Stimulated activated naive CD8-positive, alpha-beta T cell treated with anti-CD3 and anti-CD28 coated beads, Interleukin-15, amount 100 ng/mL, for 72 hours (primary cell): ENCODE results near the gene LTB.

Source experiments
- ATAC-seq: fragments of 150-1000 bp; cut with Tn5 transposase; 2 replicates; pipeline ENCODE4 v1.10.0; 2021; ENCODE audit warnings: mild to moderate bottlenecking, moderate library complexity
- DNase-seq, 2 donors: peaks; one replicate each; pipeline ENCODE4 v3.0.0; 2021 to 2022
- H3K27ac Mint-ChIP-seq, 2 donors: one replicate each; pipeline ENCODE4 v1.8.0; 2022; ENCODE audit warnings: mild to moderate bottlenecking in 2 of 2, mixed read lengths in 2 of 2, moderate library complexity in 2 of 2
- H3K27me3 Mint-ChIP-seq: one replicate; pipeline ENCODE4 v1.8.0; 2022; ENCODE audit warnings: mixed read lengths
- H3K4me1 Mint-ChIP-seq: one replicate; pipeline ENCODE4 v1.8.0; 2022; ENCODE audit warnings: mild to moderate bottlenecking, mixed read lengths
- H3K4me3 Mint-ChIP-seq, 2 donors: one replicate each; pipeline ENCODE4 v1.8.0; 2022; ENCODE audit warnings: mild to moderate bottlenecking in 2 of 2, mixed read lengths in 2 of 2, moderate library complexity in 1 of 2
- H3K9me3 Mint-ChIP-seq, 2 donors: one replicate each; pipeline ENCODE4 v1.8.0; 2022; ENCODE audit warnings: mixed read lengths in 2 of 2

Gene LTB

DNA sequence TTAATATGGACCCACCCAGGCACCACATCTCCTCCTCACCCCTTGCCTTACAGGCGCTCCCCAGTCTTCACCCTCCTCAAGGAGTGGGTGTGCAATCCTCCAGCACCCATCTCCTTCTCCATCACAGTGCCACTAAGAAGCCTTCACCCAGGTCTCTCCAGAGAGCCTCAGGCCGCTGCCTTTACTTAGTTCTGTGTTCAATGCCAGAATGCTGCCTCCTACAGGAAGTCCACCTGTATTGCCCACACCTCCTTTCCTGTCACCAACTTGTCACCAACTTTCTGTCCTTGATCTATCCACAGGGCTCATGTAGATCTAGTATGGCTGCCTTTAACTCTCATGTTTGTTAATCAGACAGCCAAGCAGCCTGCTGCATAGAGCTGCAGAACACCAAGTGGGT is 3.3 kb upstream of the LTB start:
- Mint-ChIP-seq H3K4me1 (peaks cover 65% of the 10 kb centered on the region), H3K27ac (peak overlapping the region; percentile 51 to 92), H3K9me3 (no peaks in the 10 kb centered on the region), H3K27me3 (no peaks in the 10 kb centered on the region), H3K4me3 (peak overlapping the region; percentile 82 to 88)
- ATAC-seq: peak; percentile 39
- DNase-seq: peak; percentile 54 to 62

DNA sequence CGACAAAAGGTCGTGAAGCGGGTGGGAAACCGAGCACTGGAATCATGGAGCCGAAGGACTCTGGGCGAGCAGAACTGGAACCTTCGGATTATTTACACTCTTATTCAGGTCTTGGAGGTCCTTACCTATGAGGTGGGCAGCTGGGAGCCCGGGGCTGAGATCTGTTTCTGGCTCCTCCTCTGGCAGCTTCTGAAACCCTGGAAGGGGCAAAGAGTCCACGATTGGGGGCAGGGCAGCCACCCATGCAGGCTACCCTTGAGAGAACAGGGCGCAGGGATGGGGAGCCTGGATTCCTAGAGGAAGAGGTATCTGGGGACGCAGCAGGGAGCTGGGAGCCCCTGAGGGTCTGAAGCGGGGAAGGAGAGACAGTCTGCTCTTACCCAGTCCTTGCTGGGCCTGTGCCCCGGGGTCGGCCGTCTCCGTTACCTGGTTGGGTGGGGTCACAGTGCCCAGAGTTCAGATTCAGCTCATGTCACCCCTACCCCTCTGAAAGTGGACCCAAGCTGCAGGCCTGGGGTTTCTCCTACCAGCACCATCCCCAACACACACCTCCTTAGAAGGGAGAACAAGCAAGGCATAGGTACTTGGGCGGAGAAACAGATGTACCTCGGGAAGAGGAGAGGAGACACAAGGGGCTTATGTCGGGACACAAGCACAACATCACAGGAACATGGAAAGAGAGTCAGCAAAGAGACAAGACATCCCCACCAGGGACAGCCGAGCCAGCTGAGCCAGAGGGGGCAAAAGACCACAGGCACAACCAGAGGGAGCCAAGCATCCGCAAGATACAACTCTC is 592 bp downstream of the LTB start:
- H3K27me3 Mint-ChIP-seq: no peaks in the 10 kb centered on the region
- DNase-seq: no peak
- H3K4me3 Mint-ChIP-seq: peak overlapping the region; percentile 91 to 93
- H3K27ac Mint-ChIP-seq: peak overlapping the region; percentile 93 to 96
- no peaks in the 10 kb centered on the region for H3K9me3 Mint-ChIP-seq
- ATAC-seq: no peak
- H3K4me1 Mint-ChIP-seq: peaks cover 66% of the 10 kb centered on the region

DNA sequence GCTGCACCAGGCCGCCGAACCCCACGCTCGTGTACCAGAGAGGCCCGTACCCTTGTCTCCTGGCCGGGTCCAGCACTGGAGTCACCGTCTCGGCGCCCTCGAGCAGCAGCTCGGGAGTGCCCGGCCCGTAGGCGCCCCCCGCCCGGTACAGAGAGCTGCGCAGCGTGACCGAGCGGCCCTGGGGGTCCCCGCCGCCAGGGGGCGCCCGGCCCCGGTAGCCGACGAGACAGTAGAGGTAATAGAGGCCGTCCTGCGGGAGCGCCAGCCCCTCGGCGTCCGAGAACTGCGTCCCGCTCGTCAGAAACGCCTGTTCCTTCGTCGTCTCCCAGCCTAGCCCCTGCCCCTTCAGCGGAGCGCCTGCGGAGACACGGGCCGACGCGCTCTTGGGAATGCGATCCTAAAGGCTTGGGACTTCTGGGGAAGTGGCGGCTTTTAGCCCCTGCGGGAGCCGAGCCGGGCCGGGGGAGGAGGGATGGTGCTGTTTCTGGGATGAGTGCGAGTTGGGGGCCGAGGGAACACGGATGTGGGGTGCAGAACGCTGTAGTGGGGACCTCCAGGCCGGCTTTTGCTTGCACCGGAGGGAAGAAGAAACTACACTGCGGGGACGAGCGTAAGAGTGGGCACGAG is 1.3 kb downstream of the LTB start:
- H3K4me1 Mint-ChIP-seq: peaks cover 66% of the 10 kb centered on the region
- no peaks in the 10 kb centered on the region for H3K27me3 Mint-ChIP-seq
- DNase-seq: peak; percentile 90 to 92
- no peaks in the 10 kb centered on the region for H3K9me3 Mint-ChIP-seq
- ATAC-seq: peak; percentile 87
- H3K4me3 Mint-ChIP-seq: peak overlapping the region; percentile 91 to 93
- H3K27ac Mint-ChIP-seq: peak overlapping the region; percentile 93 to 96

DNA sequence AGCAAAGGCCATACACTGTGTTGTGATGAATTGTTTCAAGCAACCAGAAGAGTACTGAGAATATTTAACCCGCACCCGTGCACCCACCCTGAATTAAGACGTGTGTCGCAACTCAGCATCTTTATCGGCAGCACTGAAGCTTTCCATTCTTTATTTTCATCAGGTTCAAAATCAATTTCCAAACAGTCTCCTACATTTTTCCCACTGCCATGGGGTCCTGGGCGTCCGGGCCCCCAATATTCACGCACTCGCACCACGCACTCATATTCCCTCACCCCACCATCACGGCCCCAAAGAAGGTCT is 1.8 kb downstream of the LTB start:
- H3K4me3 Mint-ChIP-seq: peak overlapping the region; percentile 91 to 93
- DNase-seq: no peak
- H3K9me3 Mint-ChIP-seq: no peaks in the 10 kb centered on the region
- H3K27ac Mint-ChIP-seq: peak overlapping the region; percentile 93
- peaks cover 66% of the 10 kb centered on the region for H3K4me1 Mint-ChIP-seq
- no peaks in the 10 kb centered on the region for H3K27me3 Mint-ChIP-seq
- peak; percentile 5 for ATAC-seq

DNA sequence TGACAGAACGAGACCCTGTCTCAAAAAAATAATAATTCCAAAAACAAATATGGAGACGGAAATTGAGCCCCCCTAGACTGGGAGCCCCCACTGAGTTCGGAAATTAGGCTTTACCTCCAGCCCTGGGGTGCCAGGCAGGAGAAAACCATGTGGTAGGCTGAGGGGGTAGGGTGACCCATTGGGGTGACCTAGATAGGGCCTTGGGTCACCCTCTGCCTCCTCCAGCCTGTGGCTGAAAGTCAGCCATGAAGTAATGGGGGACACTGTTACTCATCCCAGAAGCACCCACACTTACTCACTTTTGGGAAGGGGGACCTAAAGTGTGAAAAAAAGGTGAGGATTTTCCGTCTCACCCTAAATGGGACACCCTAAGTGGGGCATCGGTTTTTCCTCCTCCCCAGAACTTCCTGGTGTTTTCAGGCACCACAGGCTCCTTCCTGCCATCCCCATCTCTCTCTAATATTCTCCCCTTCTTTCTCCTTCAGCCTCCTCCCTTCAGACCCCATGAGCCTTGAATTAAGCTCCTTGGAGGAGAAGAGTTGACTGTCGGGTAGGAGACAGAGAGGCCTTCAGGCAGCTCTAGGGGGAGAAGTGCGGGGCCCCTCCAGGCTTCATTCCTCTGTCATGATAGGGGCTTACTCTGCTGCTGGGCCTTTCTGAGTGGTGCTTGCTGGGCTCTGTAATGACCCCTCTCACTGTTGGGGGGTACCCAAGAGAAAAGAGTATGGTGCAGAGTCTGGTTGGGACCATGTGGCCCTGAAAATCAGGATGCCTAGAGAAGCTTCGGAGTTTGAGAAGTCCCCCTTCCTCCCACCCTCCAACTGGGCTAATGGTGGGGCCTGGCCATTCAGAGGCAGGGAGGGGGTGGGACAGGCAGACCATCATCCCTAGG is 2.4 kb downstream of the LTB start:
- Mint-ChIP-seq H3K4me1 (peaks cover 69% of the 10 kb centered on the region), H3K4me3 (peak overlapping the region; percentile 91 to 93), H3K9me3 (no peaks in the 10 kb centered on the region), H3K27ac (peak overlapping the region; percentile 93), H3K27me3 (no peaks in the 10 kb centered on the region)
- DNase-seq: peak in 1 of 2 donors; percentile 29
- peak; percentile 9 for ATAC-seq

DNA sequence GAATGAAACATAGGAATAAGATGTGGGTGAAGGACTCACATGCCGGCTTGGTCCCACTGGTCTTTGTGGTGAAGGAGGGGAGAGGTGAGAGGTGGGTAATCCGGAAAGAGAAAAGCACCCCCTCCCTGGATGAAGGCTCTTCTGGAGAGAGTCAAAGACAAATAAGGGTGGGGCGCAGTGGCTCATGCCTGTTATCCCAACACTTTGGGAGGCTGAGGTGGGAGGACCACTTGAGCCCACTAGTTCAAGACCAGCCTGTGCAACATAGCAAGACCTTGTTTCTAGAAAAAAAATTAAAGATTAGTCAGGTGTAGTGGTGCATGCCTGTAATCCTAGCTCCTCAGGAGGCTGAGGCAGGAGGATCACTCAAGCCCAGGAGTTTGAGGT is 3.1 kb downstream of the LTB start:
- DNase-seq: no peak
- Mint-ChIP-seq H3K9me3 (no peaks in the 10 kb centered on the region), H3K4me3 (peak overlapping the region; percentile 66 to 93), H3K4me1 (peaks cover 76% of the 10 kb centered on the region), H3K27ac (peak overlapping the region in 1 of 2 donors; percentile 84), H3K27me3 (no peaks in the 10 kb centered on the region)
- no peak for ATAC-seq

DNA sequence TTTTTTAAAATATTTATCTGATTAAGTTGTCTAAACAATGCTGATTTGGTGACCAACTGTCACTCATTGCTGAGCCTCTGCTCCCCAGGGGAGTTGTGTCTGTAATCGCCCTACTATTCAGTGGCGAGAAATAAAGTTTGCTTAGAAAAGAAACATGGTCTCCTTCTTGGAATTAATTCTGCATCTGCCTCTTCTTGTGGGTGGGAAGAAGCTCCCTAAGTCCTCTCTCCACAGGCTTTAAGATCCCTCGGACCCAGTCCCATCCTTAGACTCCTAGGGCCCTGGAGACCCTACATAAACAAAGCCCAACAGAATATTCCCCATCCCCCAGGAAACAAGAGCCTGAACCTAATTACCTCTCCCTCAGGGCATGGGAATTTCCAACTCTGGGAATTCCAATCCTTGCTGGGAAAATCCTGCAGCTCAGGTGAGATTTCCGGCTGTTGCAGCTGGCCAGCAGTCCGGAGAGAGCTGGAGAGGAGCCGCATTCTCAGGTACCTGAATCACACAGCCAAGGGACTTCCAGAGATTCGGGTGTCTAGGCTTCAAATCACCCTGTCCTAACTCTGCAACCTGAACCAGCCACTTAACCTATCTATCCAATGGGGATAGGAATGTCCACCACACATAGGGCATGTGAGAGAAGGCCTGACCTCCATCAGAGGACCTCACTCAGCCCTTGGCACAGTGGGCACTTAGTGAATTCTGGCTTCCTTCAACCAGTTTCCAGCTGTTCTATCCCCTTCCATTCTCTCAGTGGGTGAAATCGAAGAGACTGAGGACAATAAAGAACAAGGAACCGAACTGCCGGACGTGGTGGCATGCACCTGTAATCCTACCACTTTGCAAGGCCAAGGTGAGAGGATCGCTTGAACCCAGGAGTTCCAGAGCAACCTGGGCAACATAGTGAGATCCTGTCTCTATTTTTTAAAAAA is 3.8 kb downstream of the LTB start:
- ATAC-seq: no peak
- peaks cover 82% of the 10 kb centered on the region for H3K4me1 Mint-ChIP-seq
- peak overlapping the region; percentile 66 to 93 for H3K4me3 Mint-ChIP-seq
- no peak for DNase-seq
- H3K27me3 Mint-ChIP-seq: no peaks in the 10 kb centered on the region
- H3K9me3 Mint-ChIP-seq: no peaks in the 10 kb centered on the region
- peak overlapping the region in 1 of 2 donors; percentile 84 for H3K27ac Mint-ChIP-seq

DNA sequence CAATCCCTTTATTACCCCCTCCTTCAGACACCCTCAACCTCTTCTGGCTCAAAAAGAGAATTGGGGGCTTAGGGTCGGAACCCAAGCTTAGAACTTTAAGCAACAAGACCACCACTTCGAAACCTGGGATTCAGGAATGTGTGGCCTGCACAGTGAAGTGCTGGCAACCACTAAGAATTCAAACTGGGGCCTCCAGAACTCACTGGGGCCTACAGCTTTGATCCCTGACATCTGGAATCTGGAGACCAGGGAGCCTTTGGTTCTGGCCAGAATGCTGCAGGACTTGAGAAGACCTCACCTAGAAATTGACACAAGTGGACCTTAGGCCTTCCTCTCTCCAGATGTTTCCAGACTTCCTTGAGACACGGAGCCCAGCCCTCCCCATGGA is 4.7 kb downstream of the LTB start:
- H3K27me3 Mint-ChIP-seq: no peaks in the 10 kb centered on the region
- ATAC-seq (no peak), DNase-seq (no peak)
- no peak overlapping the region for H3K27ac Mint-ChIP-seq
- peak overlapping the region; percentile 86 to 97 for H3K4me3 Mint-ChIP-seq
- peaks cover 84% of the 10 kb centered on the region for H3K4me1 Mint-ChIP-seq
- H3K9me3 Mint-ChIP-seq: no peaks in the 10 kb centered on the region

DNA sequence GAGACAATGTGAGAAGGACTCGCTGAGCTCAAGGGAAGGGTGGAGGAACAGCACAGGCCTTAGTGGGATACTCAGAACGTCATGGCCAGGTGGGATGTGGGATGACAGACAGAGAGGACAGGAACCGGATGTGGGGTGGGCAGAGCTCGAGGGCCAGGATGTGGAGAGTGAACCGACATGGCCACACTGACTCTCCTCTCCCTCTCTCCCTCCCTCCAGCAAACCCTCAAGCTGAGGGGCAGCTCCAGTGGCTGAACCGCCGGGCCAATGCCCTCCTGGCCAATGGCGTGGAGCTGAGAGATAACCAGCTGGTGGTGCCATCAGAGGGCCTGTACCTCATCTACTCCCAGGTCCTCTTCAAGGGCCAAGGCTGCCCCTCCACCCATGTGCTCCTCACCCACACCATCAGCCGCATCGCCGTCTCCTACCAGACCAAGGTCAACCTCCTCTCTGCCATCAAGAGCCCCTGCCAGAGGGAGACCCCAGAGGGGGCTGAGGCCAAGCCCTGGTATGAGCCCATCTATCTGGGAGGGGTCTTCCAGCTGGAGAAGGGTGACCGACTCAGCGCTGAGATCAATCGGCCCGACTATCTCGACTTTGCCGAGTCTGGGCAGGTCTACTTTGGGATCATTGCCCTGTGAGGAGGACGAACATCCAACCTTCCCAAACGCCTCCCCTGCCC is 5.2 kb downstream of the LTB start:
- Mint-ChIP-seq H3K9me3 (no peaks in the 10 kb centered on the region), H3K27ac (peak overlapping the region in 1 of 2 donors; percentile 28), H3K4me3 (peak overlapping the region; percentile 86 to 97), H3K4me1 (peaks cover 79% of the 10 kb centered on the region), H3K27me3 (no peaks in the 10 kb centered on the region)
- DNase-seq (peak in 1 of 2 donors; percentile 48), ATAC-seq (no peak)

DNA sequence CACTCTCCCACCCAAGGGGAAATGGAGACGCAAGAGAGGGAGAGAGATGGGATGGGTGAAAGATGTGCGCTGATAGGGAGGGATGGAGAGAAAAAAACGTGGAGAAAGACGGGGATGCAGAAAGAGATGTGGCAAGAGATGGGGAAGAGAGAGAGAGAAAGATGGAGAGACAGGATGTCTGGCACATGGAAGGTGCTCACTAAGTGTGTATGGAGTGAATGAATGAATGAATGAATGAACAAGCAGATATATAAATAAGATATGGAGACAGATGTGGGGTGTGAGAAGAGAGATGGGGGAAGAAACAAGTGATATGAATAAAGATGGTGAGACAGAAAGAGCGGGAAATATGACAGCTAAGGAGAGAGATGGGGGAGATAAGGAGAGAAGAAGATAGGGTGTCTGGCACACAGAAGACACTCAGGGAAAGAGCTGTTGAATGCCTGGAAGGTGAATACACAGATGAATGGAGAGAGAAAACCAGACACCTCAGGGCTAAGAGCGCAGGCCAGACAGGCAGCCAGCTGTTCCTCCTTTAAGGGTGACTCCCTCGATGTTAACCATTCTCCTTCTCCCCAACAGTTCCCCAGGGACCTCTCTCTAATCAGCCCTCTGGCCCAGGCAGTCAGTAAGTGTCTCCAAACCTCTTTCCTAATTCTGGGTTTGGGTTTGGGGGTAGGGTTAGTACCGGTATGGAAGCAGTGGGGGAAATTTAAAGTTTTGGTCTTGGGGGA is 6.1 kb downstream of the LTB start:
- Mint-ChIP-seq H3K9me3 (no peaks in the 10 kb centered on the region), H3K4me1 (peaks cover 88% of the 10 kb centered on the region), H3K27ac (peak overlapping the region; percentile 47 to 60), H3K27me3 (no peaks in the 10 kb centered on the region), H3K4me3 (peak overlapping the region; percentile 86 to 97)
- no peak for DNase-seq
- no peak for ATAC-seq

DNA sequence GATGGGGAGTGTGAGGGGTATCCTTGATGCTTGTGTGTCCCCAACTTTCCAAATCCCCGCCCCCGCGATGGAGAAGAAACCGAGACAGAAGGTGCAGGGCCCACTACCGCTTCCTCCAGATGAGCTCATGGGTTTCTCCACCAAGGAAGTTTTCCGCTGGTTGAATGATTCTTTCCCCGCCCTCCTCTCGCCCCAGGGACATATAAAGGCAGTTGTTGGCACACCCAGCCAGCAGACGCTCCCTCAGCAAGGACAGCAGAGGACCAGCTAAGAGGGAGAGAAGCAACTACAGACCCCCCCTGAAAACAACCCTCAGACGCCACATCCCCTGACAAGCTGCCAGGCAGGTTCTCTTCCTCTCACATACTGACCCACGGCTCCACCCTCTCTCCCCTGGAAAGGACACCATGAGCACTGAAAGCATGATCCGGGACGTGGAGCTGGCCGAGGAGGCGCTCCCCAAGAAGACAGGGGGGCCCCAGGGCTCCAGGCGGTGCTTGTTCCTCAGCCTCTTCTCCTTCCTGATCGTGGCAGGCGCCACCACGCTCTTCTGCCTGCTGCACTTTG is 6.8 kb downstream of the LTB start, which contains the start of gene TNF:
TSS of gene TNF (plus strand) at position 231 of the 567 bp plus-strand sequence. CDS start at position 408, 177 bp downstream.
- ATAC-seq (peak; percentile 11), DNase-seq (peak; percentile 57 to 74)
- Mint-ChIP-seq H3K27me3 (no peaks in the 10 kb centered on the region), H3K27ac (peak within 1 kb of the TSS; percentile 47 to 82), H3K4me3 (peak within 1 kb of the TSS; percentile 86 to 97), H3K4me1 (peaks cover 91% of the 10 kb centered on the region), H3K9me3 (no peaks in the 10 kb centered on the region)

DNA sequence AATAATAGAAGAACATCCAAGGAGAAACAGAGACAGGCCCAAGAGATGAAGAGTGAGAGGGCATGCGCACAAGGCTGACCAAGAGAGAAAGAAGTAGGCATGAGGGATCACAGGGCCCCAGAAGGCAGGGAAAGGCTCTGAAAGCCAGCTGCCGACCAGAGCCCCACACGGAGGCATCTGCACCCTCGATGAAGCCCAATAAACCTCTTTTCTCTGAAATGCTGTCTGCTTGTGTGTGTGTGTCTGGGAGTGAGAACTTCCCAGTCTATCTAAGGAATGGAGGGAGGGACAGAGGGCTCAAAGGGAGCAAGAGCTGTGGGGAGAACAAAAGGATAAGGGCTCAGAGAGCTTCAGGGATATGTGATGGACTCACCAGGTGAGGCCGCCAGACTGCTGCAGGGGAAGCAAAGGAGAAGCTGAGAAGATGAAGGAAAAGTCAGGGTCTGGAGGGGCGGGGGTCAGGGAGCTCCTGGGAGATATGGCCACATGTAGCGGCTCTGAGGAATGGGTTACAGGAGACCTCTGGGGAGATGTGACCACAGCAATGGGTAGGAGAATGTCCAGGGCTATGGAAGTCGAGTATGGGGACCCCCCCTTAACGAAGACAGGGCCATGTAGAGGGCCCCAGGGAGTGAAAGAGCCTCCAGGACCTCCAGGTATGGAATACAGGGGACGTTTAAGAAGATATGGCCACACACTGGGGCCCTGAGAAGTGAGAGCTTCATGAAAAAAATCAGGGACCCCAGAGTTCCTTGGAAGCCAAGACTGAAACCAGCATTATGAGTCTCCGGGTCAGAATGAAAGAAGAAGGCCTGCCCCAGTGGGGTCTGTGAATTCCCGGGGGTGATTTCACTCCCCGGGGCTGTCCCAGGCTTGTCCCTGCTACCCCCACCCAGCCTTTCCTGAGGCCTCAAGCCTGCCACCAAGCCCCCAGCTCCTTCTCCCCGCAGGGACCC is 7.8 kb downstream of the LTB start:
- peak overlapping the region; percentile 86 to 97 for H3K4me3 Mint-ChIP-seq

More for the DNA sequence above, 7.8 kb downstream of the LTB start:
- Mint-ChIP-seq H3K27ac (peak overlapping the region; percentile 42 to 82), H3K9me3 (no peaks in the 10 kb centered on the region), H3K4me1 (peaks cover 91% of the 10 kb centered on the region), H3K27me3 (no peaks in the 10 kb centered on the region)
- DNase-seq (no peak), ATAC-seq (no peak)
